GM12878 (cell line): ENCODE data around the gene GALC. TPM values are rescaled to one million over a fixed set of nuclear protein-coding genes. Genes with fewer than 3 reads are reported as not detected.

Experiments used
- CHD2 ChIP-seq: IDR thresholded peaks from 2 replicates; pipeline ENCODE4 v1.6.1; 2011; ENCODE audit warnings: low read depth, low read length, improper control_type of control experiment, borderline replicate concordance
- EED ChIP-seq: sonication (generic); IDR thresholded peaks from 2 replicates; pipeline ENCODE4 v1.6.1; 2016; ENCODE audit warnings: antibody characterized with exemption, low read depth
- ESRRA ChIP-seq: IDR thresholded peaks from 2 replicates; pipeline ENCODE4 v1.6.1; 2012; ENCODE audit warnings: mild to moderate bottlenecking, low read length, improper control_type of control experiment
- EZH2 ChIP-seq: IDR thresholded peaks from 2 replicates; pipeline ENCODE4 v1.6.1; 2012; ENCODE audit warnings: low read depth, mild to moderate bottlenecking, control low read depth, inconsistent platforms, low read length, borderline replicate concordance; ENCODE audit not compliant: control insufficient read depth
- HCFC1 ChIP-seq: fragments of 150-350 bp; IDR thresholded peaks from 2 replicates; pipeline ENCODE4 v1.6.1; 2014; ENCODE audit warnings: low read length
- HDAC2 ChIP-seq: fragments of 200-600 bp; sonication (generic); IDR thresholded peaks from 2 replicates; pipeline ENCODE4 v1.6.1; 2017
- JUND ChIP-seq: IDR thresholded peaks from 2 replicates; pipeline ENCODE4 v1.6.1; 2012; ENCODE audit warnings: low read depth, mild to moderate bottlenecking, low read length, improper control_type of control experiment, moderate library complexity
- KDM1A ChIP-seq: fragments of 200-600 bp; sonication (generic); IDR thresholded peaks from 2 replicates; pipeline ENCODE4 v1.6.1; 2016; ENCODE audit warnings: borderline replicate concordance
- MTA3 ChIP-seq: IDR thresholded peaks from 2 replicates; pipeline ENCODE4 v1.6.1; 2012; ENCODE audit warnings: low read length, inconsistent platforms, borderline replicate concordance
- MYB ChIP-seq: fragments of 150-350 bp; IDR thresholded peaks from 2 replicates; pipeline ENCODE4 v1.6.1; 2014; ENCODE audit warnings: mild to moderate bottlenecking, low read depth, low read length, borderline replicate concordance
- MYC ChIP-seq: IDR thresholded peaks from 2 replicates; pipeline ENCODE4 v1.6.1; 2011; ENCODE audit warnings: mild to moderate bottlenecking, low read length, moderate library complexity, inconsistent platforms; ENCODE audit not compliant: insufficient read depth, insufficient replicate concordance, insufficient read length, severe bottlenecking
- NFIC ChIP-seq: IDR thresholded peaks from 2 replicates; pipeline ENCODE4 v1.6.1; 2012; ENCODE audit warnings: low read depth, mild to moderate bottlenecking, inconsistent platforms, low read length, moderate library complexity
- NRF1 ChIP-seq: conservative IDR thresholded peaks from 2 replicates; pipeline ENCODE4 v1.6.1; 2011; ENCODE audit warnings: mild to moderate bottlenecking, low read depth, low read length, improper control_type of control experiment
- PAX8 ChIP-seq: fragments of 450-650 bp; IDR thresholded peaks from 2 replicates; pipeline ENCODE4 v1.6.1; 2017; ENCODE audit warnings: mild to moderate bottlenecking, moderate library complexity
- PML ChIP-seq: IDR thresholded peaks from 2 replicates; pipeline ENCODE4 v1.6.1; 2012; ENCODE audit warnings: low read length, inconsistent platforms
- POLR2AphosphoS2 ChIP-seq: IDR thresholded peaks from 2 replicates; pipeline ENCODE4 v1.6.1; 2011; ENCODE audit warnings: low read depth, mild to moderate bottlenecking, low read length, improper control_type of control experiment, moderate library complexity
- POU2F2 ChIP-seq: IDR thresholded peaks from 3 replicates; pipeline ENCODE4 v1.6.1; 2011; ENCODE audit warnings: low read depth, mild to moderate bottlenecking, low read length, borderline replicate concordance
- SP1 ChIP-seq: IDR thresholded peaks from one replicate; pipeline ENCODE4 v1.6.1; 2011; ENCODE audit warnings: low read depth, low read length
- SUZ12 ChIP-seq: fragments of 200-600 bp; sonication (generic); IDR thresholded peaks from one replicate; pipeline ENCODE4 v1.6.1; 2018; ENCODE audit warnings: antibody characterized with exemption, mild to moderate bottlenecking; ENCODE audit not compliant: unreplicated experiment
- TCF12 ChIP-seq: IDR thresholded peaks from 2 replicates; pipeline ENCODE4 v1.6.1; 2011; ENCODE audit warnings: low read depth, mild to moderate bottlenecking, low read length
- polyA plus RNA-seq, 11 experiments: library from polyadenylated mRNA; depleted of rRNA in 4 of 11; unstranded in 6 of 11; stranded (reverse) in 5 of 11; fragments of >200 nt; fragmentation: Nextera tagmentation in 4 of 11; fragmentation: Illumina TruSeq in 1 of 11; extraction: Ambion mirVana in 4 of 11; extraction: Trizol in 1 of 11; gene quantifications; 1 replicate in 1 of 11; 2 replicates in 10 of 11; pipeline versions ENCODE4 v1.2.1 to v1.2.3, GENCODE V29; 2011 to 2016; ENCODE audit warnings: inconsistent platforms in 2 of 11, missing spikeins in 2 of 11, low read depth in 1 of 11
- total RNA-seq, 4 experiments: library from RNA; depleted of rRNA in 3 of 4; stranded (reverse); fragments of >200 nt in 3 of 4; fragmentation: Illumina TruSeq in 1 of 4; extraction: Trizol in 1 of 4; gene quantifications; 2 replicates each; pipeline versions ENCODE4 v1.2.1 to v1.2.3, GENCODE V29; 2013 to 2021
- TF ChIP-seq, protein P1 (sequence below): fragments of 450-650 bp; formaldehyde crosslinking; IDR thresholded peaks from 2 replicates; pipeline ENCODE4 v1.4.0; 2022; ENCODE audit warnings: mild to moderate bottlenecking, moderate library complexity
- TF ChIP-seq, protein P2 (sequence below): fragments of 450-650 bp; IDR thresholded peaks from 2 replicates; pipeline ENCODE4 v1.6.1; 2017; ENCODE audit warnings: mild to moderate bottlenecking, moderate library complexity
- TF ChIP-seq, protein P3 (sequence below): IDR thresholded peaks from 2 replicates; pipeline ENCODE4 v1.6.1; 2012; ENCODE audit warnings: low read depth, low read length, improper control_type of control experiment
- TF ChIP-seq, protein P4 (sequence below): IDR thresholded peaks from 2 replicates; pipeline ENCODE4 v1.6.1; 2011; ENCODE audit warnings: low read depth, low read length, improper control_type of control experiment, borderline replicate concordance

The GALC gene
- total and polyA plus RNA-seq, 10 of the 15 experiments (the other 5 are each of a cell fraction or from before 2014, with no cell fraction given): 1.3 to 14.0 (median 4.5) TPM

DNA sequence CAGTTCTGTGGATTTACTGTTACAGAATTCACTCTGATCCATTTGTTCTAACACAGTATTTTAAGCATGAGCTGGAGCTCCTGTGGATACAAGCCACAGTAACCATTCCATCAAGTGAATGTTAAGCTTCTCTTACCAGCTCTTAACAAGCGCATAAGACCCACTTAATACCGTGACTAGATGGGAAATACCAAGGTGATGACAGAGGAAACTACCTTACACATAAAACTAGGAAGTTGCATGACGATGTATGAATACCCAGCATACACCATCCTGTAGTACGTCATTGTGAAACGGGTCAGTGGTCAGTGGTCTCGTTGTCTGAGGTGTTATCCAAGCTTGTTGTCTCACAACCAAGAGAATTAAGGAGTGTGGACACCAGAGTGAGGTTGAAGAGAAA, 2.0 kb upstream of the GALC start (continued):
- TF ChIP-seq CHD2: peak; percentile 73; the same call in 1 of the 2 replicates
- TF ChIP-seq SP1: peak; percentile 18
- no peak for TF ChIP-seq PAX8
- TF ChIP-seq, protein P1, sequence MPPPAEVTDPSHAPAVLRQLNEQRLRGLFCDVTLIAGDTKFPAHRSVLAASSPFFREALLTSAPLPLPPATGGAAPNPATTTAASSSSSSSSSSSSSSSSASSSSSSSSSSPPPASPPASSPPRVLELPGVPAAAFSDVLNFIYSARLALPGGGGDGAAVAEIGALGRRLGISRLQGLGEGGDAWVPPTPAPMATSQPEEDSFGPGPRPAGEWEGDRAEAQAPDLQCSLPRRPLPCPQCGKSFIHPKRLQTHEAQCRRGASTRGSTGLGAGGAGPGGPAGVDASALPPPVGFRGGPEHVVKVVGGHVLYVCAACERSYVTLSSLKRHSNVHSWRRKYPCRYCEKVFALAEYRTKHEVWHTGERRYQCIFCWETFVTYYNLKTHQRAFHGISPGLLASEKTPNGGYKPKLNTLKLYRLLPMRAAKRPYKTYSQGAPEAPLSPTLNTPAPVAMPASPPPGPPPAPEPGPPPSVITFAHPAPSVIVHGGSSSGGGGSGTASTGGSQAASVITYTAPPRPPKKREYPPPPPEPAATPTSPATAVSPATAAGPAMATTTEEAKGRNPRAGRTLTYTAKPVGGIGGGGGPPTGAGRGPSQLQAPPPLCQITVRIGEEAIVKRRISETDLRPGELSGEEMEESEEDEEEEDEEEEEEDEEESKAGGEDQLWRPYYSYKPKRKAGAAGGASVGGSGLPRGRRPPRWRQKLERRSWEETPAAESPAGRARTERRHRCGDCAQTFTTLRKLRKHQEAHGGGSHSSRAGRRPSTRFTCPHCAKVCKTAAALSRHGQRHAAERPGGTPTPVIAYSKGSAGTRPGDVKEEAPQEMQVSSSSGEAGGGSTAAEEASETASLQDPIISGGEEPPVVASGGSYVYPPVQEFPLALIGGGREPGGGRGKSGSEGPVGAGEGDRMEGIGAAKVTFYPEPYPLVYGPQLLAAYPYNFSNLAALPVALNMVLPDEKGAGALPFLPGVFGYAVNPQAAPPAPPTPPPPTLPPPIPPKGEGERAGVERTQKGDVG: no peak
- peak; percentile 67; the same call in 1 of the 3 replicates for TF ChIP-seq POU2F2
- no peak for TF ChIP-seq HCFC1
- TF ChIP-seq EZH2: no peak
- TF ChIP-seq JUND: no peak; the same call in 1 of the 2 replicates
- TF ChIP-seq, protein P2, sequence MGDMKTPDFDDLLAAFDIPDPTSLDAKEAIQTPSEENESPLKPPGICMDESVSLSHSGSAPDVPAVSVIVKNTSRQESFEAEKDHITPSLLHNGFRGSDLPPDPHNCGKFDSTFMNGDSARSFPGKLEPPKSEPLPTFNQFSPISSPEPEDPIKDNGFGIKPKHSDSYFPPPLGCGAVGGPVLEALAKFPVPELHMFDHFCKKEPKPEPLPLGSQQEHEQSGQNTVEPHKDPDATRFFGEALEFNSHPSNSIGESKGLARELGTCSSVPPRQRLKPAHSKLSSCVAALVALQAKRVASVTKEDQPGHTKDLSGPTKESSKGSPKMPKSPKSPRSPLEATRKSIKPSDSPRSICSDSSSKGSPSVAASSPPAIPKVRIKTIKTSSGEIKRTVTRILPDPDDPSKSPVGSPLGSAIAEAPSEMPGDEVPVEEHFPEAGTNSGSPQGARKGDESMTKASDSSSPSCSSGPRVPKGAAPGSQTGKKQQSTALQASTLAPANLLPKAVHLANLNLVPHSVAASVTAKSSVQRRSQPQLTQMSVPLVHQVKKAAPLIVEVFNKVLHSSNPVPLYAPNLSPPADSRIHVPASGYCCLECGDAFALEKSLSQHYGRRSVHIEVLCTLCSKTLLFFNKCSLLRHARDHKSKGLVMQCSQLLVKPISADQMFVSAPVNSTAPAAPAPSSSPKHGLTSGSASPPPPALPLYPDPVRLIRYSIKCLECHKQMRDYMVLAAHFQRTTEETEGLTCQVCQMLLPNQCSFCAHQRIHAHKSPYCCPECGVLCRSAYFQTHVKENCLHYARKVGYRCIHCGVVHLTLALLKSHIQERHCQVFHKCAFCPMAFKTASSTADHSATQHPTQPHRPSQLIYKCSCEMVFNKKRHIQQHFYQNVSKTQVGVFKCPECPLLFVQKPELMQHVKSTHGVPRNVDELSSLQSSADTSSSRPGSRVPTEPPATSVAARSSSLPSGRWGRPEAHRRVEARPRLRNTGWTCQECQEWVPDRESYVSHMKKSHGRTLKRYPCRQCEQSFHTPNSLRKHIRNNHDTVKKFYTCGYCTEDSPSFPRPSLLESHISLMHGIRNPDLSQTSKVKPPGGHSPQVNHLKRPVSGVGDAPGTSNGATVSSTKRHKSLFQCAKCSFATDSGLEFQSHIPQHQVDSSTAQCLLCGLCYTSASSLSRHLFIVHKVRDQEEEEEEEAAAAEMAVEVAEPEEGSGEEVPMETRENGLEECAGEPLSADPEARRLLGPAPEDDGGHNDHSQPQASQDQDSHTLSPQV: peak; percentile 64; the same call in 1 of the 2 replicates
- no peak for TF ChIP-seq SUZ12
- TF ChIP-seq MYB: no peak
- TF ChIP-seq KDM1A: no peak
- no peak for TF ChIP-seq ESRRA
- no peak for TF ChIP-seq NRF1
- TF ChIP-seq EED: peak; percentile 65
- no peak for TF ChIP-seq HDAC2
- TF ChIP-seq, protein P3, sequence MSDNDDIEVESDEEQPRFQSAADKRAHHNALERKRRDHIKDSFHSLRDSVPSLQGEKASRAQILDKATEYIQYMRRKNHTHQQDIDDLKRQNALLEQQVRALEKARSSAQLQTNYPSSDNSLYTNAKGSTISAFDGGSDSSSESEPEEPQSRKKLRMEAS: no peak
- 0 out of 2 replicates have a peak, but pooled peaks have one; percentile 22 for TF ChIP-seq MTA3
- TF ChIP-seq NFIC: peak; percentile 73; the same call in 1 of the 2 replicates
- no peak for TF ChIP-seq TCF12
- no peak; the same call in 1 of the 2 replicates for TF ChIP-seq POLR2AphosphoS2
- TF ChIP-seq MYC: no peak
- TF ChIP-seq, protein P4, sequence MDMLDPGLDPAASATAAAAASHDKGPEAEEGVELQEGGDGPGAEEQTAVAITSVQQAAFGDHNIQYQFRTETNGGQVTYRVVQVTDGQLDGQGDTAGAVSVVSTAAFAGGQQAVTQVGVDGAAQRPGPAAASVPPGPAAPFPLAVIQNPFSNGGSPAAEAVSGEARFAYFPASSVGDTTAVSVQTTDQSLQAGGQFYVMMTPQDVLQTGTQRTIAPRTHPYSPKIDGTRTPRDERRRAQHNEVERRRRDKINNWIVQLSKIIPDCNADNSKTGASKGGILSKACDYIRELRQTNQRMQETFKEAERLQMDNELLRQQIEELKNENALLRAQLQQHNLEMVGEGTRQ: no peak
- peak; percentile 83 for TF ChIP-seq PML
